Gastrocnemius medialis (tissue), 4 donors: Measurements from ENCODE around the gene YPEL2.

Experiments
- CTCF ChIP-seq, 5 experiments: fragments of 450-650 bp in 3 of 5; fragments of 200-600 bp in 2 of 5; sonication (generic) in 2 of 5; IDR thresholded peaks in 4 of 5; conservative IDR thresholded peaks in 1 of 5; 1 replicate in 4 of 5; 2 replicates in 1 of 5; pipeline ENCODE4 v1.5.1; 2016 to 2019; ENCODE audit warnings: antibody characterized with exemption in 5 of 5, mild to moderate bottlenecking in 3 of 5, moderate library complexity in 3 of 5
- POLR2A ChIP-seq, 2 donors: fragments of 450-650 bp; IDR thresholded peaks; one replicate each; pipeline ENCODE4 v1.6.1; 2017; ENCODE audit warnings: antibody characterized with exemption in 2 of 2, mild to moderate bottlenecking in 2 of 2, moderate library complexity in 2 of 2

DNA sequence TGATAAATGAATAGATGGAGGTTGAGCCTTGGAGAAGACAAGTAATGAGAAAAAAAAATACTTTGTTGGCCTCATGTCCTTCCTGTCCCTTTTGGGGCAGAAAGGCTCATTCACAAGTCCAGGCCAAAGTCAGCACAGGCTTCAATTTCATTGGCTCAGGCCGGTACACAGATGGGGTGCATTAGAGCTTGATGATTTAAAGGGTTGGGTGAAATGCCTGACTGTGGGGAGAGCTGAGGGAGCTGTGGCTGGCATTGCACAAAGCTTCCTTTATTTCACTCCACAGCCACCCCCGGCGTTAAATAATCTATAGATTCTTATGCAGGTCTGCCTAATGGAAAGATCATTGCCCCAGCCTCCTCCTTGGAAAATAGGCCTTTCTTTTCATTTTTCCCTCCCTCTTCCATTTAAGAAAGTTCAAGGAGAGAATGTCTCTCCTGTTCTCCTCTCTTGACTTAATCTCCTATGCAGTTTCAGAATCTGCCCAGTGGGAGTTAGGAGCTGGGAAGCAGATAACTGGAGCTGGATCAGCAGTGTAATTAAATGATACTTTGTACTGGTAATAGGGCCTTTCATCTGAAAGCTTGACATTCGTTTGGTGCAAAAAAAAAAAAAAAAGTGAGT, 24.4 kb downstream of the YPEL2 start:
- TF ChIP-seq CTCF (IDR thresholded peaks at IDR 0.05 in 4 of 5, conservative IDR thresholded peaks at IDR 0.05 in 1 of 5), result no peak
- no peak for TF ChIP-seq POLR2A (IDR thresholded peaks at IDR 0.05)
